HG03565 (cell line): ENCODE data around the gene CTNNA2.
"Not testable (repeated sequence)": the region's sequence is repeated elsewhere in the genome, so short reads cannot be mapped to it uniquely, and the experiment has no call there.

Experiments
- ATAC-seq: cut with Tn5 transposase; IDR thresholded peaks from one replicate; pipeline ENCODE4 v1.9.1; 2021; ENCODE audit warnings: mild to moderate bottlenecking, moderate library complexity; ENCODE audit not compliant: unreplicated experiment

The CTNNA2 gene

DNA sequence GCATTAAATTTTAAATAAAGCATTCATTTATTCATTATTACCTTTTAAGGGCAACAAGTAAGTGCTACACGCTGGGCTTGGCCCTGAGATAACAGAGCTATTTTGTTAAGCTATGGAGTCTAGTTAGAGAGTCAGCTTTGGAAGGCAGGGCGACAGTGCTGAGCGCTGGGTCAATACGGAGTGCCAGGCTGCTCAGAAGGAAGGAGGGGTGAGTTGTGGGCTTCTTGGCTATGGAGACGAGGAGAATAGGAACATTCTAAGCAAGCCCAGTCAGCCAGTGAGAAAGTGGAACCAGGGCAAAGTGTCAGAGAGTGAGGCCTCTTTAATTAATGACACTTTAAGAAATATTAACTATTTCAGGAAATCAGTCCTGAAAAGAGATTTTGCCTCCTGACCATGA, 503.3 kb downstream of the CTNNA2 start:
- ATAC-seq: no peak

DNA sequence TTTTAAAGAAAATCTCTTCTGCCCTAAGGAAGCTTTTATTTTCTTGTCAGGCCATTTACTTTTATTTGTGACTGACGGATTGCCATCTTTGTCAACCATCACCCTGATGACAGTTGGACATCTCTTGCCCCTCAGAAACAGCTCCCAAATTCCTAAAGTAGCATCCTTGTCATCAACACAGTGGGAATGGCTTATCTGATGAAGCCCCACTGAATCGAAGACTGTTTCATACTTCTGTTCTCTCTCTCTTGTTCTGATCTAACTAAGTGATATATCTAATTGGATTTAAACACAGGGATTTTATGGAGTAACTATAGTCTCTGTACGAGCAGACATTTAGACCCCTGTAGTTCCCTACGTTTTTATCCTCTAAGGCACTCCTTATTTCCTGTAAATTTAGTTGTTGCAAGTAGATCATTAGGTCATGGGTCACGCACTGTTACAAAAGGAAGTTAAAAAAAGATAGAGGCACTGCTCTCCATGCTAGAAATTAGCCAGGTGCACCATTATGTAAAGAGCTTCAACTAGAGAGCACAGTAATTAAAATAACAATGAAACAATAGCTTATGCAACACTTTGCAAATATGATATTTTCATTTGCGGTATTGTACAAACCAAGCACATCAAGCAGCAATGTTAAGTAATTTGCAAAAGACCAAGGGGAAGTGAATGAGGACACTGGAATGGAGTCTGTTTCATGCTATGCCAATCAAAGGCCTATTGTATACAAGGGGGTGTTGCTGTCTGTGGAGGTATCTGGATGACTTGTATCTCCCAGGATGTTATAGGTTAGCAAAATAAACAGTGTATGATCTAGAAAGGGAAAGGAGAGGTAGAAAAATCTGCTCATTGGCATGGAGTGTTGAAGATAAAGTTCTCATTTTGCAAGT, 507.0 kb downstream of the CTNNA2 start:
- no peak for ATAC-seq

DNA sequence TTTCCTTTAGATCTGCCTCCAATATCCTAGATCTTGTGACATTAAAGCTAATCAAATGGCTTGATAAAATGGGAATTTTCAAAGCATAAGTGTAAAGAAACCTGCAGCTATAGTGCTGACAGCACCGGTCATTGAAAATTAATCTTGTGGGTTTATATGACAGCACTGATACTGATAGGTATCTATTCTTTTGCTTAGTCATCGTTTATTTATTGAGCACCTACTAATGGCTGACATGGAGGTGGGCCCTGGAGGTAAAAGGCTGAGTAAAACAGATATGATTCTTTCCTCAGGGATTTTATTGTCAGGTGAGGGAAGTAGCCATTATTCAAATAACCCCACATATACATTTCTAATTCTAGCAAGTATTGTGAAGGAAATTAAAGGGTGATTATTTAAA, 509.2 kb downstream of the CTNNA2 start:
- no peak for ATAC-seq

DNA sequence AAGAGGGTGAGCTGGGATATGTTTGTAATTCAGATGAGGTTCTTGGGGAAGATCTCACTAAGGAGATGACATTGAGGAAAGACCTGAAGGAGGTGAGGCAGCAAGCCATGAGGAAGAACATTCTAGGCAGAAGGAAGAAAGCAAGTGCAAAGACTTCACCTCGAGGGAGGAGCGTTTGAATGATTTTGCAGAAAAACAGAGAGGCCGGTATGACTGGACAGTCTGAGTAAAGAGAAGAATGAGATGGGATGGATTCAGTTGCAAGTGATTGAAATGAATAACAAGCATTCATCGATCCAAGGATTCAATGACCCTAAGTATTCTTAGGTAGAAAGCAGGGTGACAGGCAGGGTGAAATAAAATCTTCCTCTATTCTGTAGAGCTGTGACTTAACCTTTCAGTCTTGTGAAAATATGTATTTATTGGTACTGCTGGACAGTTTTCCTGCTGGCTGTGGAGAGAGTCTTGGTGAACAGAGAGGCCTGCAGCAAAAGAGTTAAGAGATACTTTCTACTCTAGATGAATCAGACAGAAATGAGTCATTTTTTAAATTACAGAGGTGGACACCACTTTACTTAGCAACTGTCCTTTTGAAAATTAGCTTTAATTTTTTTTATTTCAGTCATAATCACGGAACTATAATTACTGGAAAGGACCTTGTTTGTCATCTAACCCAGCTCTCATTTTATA, 513.3 kb downstream of the CTNNA2 start:
- no peak for ATAC-seq

DNA sequence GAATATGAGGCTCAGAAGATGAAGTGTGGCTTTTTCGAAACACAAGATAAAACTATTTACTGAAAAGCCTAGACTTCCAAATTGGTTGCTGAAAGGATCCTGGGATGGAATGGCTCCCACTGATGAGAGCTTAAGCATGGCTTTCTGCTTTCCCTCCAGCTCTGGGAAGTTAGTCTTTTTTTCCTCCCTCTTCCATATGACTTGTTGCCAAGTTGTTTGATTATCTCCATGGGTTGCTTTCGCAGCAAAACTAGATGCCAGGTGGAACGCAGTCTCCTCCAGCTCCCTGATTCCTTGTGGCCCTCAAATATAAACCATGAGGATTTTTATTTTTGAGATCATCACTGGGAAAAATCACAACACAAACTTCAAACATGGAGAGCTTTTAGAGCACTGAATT, 515.2 kb downstream of the CTNNA2 start:
- ATAC-seq: no peak

DNA sequence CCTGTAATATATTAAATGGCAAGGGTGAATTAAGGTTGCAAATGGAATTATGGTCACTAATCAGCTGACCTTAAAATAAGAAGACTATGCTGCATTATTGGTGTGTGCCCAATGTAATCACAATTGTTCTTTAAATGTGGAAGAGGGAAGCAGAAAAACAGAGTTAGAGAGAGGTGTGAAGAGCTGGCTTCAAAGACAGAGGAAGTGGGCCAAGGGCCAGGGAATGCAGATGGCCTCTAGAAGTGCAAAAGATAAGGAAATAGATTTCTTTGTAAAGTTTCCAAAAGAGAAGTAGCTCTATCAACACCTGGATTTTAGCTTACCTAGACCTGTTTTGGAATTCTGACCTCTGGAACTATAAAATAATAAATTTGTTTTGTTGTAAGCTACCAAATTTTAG, 515.7 kb downstream of the CTNNA2 start:
- no peak for ATAC-seq

DNA sequence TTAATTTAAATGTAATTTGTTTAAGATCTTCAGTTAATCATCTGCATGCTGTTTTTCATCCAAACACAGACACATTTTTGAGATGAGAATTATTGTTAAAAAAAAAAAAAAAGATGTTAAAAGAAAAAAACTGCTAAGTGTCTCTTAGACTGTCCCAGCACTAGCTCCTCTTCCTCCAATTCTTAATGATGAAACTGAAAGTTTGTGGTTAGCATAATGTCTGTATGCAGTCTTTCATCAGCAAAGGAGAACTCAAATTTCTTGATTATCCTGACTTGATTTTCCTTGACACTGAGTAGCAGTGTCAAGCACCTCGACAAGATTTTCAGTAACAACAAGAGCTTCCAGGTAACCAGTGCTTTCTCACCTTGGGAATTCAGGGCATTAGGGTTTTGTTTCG, 517.3 kb downstream of the CTNNA2 start:
- no peak for ATAC-seq

DNA sequence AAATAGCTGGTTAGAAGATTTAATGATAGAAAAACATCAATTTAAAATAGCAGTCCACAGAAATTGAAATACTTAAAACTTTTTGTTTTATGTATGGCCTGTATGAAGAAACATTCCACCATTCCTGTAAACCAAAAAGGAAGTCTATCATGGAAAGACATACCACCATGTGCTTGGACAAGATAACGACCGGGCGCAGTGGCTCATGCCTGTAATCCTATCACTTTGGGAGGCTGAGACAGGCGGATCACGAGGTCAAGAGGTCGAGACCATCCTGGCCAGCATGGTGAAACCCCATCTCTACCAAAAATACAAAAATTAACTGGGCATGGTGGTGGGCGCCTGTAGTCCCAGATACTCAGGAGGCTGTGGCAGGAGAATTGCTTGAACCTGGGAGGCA, 519.8 kb downstream of the CTNNA2 start:
- not testable (repeated sequence) for ATAC-seq

DNA sequence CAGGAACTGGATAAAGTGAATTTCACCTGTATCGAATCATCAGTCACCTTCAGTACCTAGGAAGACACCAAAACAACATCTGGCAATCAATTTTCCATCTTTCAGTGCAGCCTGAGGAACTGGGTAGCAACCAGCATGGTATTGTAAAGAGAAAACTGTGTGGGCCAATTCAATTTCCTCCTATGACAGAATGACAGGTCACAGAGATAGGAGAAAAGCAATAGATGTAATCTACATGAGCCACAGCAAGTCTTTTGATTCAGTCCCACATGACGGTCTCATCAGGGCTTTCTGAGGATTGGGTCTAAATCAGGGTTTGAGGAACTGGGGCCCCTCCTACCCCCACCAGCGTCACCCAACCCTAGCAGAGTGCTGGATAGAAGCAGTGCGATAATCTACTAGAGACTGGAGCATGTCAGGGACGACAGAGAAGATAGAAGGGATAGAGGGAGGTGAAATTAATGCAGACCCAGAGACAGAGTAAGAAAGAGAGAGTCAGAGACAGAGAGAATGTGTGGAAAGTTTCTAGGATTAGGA, 523.0 kb downstream of the CTNNA2 start:
- no peak for ATAC-seq

DNA sequence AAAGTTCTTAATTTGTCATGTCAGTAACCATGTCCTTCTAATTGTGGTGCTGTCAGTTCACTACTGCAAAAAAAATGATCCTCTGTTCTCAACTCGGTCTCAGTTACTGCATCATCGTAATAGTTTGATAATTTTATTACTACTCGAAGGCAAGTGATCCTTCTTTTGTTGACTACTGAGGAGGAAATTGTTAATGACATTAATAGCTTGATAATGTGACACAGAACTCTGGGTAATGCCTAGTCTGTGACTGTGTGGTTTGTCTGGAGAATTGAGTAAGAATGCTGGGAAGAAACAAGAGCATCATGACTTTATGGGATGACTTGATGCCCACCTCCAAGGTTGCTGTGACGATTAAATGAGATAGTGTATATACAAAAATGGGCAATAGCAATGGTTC, 524.5 kb downstream of the CTNNA2 start:
- no peak for ATAC-seq

DNA sequence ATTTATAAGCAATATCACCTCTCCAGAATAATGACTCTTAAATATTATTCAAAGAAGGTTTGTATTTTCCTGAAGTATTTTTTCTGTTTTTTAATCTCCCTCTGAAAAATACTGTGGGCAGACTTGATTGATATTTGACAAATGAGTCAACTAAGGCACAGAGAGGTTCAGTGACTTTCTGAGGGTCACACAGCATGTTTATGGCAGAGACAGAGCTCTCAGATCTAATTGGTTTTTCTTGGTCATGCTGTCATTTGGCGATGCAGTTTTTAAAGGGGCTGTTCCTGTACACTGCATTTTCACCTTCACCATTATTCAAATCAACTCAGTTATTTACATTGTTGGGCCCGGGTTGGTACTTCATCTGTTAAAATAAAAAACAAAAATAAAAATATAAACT, 527.4 kb downstream of the CTNNA2 start:
- ATAC-seq: no peak

DNA sequence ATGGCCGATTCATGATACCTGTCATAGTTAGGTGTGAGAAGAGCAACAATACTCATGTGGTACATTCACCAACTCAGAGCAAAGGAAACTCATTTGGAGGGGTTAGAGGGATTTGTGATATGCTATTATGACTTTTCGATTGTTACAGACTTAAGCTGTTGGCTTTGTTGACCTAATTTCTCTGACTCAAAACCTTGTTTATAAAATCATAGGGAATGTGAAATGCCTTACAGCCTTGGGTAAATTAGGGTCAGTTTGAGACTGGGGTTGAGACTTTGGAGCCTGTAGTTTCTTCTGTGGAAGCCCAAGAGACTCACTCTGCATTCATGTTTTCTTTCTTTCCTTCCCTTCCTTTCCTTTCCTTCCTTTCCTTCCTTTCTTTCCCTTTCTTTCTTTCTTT, 529.8 kb downstream of the CTNNA2 start:
- ATAC-seq: no peak

DNA sequence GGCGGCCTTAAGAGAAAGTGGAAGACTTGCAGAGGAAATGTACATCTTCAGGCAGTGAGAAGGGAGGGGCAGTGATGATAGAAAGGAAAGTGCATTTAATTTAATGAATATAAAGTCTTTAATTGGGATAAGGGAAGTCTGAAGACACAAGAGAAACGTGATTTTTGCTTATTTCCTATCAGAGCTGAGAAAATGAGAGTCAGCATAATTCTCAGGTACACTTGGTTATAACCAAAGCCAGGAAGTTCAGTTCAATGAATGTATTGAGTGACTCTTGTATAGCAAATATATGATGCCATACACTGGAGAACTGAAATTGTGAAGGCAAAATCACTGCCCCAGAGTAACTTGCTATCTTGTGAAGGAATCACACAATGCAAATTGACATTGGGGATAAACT, 535.4 kb downstream of the CTNNA2 start:
- ATAC-seq: no peak

DNA sequence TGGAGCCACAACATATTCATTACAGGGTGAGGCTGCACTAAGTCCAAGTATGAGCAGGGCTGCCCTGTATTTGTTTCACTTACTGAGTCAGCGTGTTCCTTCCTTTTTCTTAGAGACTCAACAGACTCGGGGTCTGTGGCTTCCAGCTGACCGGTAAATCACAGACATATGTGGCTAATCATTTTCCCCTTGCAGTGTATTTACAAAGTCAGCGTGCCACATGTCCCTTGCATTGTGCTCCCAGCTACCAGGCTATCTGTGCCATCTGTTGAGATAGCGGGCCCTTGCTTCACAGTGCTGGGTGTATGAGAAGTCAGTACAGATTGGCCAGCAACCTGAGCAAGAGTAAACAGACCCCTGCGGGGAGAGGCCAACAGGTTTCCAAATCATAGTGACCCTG, 537.4 kb downstream of the CTNNA2 start:
- no peak for ATAC-seq

DNA sequence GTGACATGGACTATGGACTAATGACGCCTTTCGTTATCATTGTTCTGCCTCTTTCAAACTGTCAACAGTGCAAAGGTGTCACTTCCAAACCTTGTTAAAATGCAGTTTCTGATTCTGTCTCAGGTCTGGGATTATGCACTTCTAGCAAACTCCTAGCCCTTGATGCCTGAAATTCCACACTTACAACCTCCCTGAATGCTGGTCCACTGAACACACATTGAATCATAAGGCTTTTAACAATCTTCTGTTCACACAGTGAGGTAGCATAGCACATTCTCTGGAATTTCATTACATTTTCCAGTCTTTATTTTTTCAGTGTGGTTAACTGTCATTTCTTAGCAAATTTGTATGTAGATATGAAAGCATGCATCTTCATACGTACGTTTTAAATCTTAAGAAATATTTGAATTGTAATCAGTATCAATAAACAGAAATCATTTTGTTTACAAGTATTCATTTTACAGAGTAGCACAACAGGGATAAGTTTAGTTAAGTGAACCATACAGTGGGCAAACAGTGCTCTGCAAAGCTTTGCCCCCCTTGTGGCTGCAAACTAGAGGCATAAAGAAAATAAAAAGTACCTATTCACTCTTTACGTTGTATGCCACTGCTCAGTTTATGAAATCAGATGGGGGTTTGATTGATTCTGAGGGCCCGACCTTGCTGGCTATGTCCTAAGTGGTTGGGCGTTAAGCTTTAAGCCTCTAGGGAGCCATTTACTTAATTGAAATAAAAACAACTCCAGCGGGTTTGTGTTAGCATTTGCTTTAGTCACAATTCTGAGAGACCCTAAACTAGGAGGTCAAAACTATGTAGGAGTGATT, 540.9 kb downstream of the CTNNA2 start:
- no peak for ATAC-seq

DNA sequence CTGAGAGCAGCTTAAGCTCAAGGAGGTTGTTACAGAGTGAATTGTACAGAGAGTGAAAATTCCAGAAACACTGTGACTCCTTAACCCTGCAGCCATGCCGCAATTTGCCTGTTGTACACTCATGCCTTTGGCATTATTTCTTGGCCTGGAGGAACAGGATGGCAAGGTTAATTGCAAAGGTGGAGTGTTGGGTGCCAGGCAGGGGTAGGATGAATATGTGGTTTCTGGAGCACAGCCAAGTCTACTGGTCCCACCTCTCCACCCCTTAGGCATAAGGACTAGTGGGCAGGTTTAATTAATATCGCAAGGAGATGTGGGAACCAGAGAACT, 541.5 kb downstream of the CTNNA2 start:
- no peak for ATAC-seq

DNA sequence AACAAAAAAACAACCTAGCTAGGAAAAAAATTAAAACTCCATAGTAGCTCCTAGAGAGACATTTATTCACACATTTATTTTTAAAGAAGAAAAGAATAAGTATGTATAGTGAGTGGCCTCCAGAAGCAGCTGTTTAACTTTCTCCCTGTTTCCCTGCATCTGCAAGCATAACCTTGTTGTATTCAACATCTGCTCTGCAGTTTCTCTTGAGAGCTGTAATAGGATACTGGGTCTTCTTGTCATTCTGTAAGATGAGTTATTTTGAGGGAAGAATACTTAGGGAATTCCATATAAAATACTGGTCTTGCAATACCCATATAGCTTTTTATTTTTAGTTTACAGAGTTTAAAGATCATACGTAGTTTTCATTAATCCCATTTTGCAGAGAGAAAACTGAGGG, 545.1 kb downstream of the CTNNA2 start:
- no peak for ATAC-seq

DNA sequence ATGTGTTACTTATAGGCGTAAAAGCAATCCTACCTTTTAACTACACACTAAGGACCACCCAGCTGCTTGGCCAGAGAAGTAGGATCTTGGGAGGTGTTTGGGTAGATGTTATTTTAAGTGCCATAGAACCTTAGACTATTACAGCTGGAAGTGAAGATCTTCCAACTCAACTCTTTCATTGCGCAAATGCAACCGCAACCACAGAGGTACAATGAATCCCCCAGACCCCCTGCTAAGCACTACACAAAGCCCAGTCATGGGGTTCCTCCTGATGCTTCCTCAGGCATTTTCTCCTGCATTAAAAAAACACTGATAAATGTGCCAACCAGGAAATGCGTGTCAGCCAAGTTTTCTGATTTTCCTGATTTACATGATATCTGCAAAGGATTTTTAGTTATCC, 545.7 kb downstream of the CTNNA2 start:
- ATAC-seq: no peak

DNA sequence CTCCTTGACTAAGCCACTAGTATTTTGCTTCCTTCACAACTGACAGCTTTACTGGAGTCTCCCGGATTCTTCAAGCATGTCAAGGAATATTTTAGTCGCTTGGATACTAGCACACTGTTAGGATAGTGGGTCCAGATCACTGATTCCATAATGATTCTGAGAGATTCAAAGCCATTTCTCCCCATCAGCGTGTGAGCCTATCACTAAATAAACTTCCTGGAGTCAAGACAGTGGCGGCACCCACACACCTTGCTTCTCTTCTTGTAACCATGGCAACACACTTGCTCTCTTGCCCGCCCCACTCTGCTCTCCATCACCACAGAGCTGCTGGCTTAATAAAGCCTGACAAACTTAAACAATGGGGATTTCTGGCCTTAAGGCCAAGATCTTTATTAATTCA, 546.6 kb downstream of the CTNNA2 start:
- ATAC-seq: no peak

DNA sequence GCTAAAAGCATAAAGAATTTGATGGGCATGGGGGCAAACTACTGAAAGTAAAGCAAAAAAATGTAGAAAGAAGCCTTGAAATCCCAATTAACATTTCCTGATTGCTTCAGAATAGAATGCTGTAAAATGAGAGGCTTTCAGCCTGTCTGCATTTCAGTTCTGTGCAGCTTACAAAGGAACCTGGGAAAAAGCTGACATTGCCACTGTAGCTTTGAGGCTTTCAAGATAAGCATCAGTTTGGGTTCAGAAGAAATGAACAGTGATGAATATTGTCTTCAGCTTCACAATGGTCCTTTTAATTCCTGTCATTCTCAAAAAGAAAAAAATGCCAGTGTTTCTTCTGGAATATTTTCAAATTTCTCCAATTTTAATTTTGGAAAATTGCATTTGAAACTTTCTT, 549.0 kb downstream of the CTNNA2 start:
- ATAC-seq: no peak

DNA sequence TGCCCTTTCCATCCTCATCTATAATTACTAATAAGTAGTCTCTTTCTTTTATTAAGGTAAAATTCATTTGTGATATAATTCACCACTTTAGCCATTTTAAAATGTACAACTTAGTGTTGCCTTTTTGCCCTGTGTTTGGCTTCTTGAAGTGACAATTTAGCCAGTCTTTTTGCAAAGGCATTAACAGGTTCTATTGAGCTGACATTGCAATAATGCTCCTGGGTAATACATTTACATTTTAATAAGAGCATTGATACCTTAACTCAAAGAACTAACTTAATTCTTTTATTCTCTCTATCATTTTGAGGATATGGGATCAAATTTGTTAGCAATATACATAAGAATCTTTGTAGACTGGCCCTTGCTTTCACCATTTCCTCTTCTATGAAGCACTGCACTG, 549.4 kb downstream of the CTNNA2 start:
- no peak for ATAC-seq
